ENCODE measurements around the gene TCF3.

Gene TCF3

GRCh38 chr19:1629256-1629808, 23.1 kb downstream of the TCF3 start:
- DNase-seq = no peak

GRCh38 chr19:1627194-1627593, 25.2 kb downstream of the TCF3 start:
- DNase-seq = no peak

- no peak for DNase-seq
These were observed 25.9 kb downstream of the TCF3 start for GRCh38 chr19:1626417-1627010.

- DNase-seq = peak; percentile 55
These were observed 28.0 kb downstream of the TCF3 start for GRCh38 chr19:1624458-1624857.

- no peak for DNase-seq
These were observed 29.9 kb downstream of the TCF3 start for GRCh38 chr19:1622541-1622940.

- DNase-seq = no peak
These were observed 30.4 kb downstream of the TCF3 start for GRCh38 chr19:1622007-1622406.

- DNase-seq = no peak
These were observed 30.8 kb downstream of the TCF3 start for GRCh38 chr19:1621574-1621973.

GRCh38 chr19:1621021-1621420, 31.4 kb downstream of the TCF3 start:
- DNase-seq = no peak

GRCh38 chr19:1620502-1620901, 31.9 kb downstream of the TCF3 start:
- no peak for DNase-seq

- no peak for DNase-seq
These were observed 32.7 kb downstream of the TCF3 start for GRCh38 chr19:1619703-1620102.

GRCh38 chr19:1619094-1619439, 33.3 kb downstream of the TCF3 start:
- no peak for DNase-seq

- DNase-seq = peak; percentile 29
These were observed 34.0 kb downstream of the TCF3 start for GRCh38 chr19:1618157-1619093.

- no peak for DNase-seq
These were observed 35.5 kb downstream of the TCF3 start for GRCh38 chr19:1616875-1617274.

- DNase-seq = no peak
These were observed 36.0 kb downstream of the TCF3 start for GRCh38 chr19:1616396-1616795.

GRCh38 chr19:1615156-1615765, 37.2 kb downstream of the TCF3 start:
- no peak for DNase-seq

GRCh38 chr19:1613808-1614570, 38.4 kb downstream of the TCF3 start:
- no peak for DNase-seq

GRCh38 chr19:1613146-1613545, 39.3 kb downstream of the TCF3 start:
- no peak for DNase-seq

- DNase-seq = no peak
These were observed 40.0 kb downstream of the TCF3 start for GRCh38 chr19:1612114-1613086.

- no peak for DNase-seq
These were observed 41.1 kb downstream of the TCF3 start for GRCh38 chr19:1611353-1611752.

- no peak for DNase-seq
These were observed 41.8 kb downstream of the TCF3 start for GRCh38 chr19:1610579-1610978.

- no peak for DNase-seq
These were observed 42.5 kb downstream of the TCF3 start for GRCh38 chr19:1609680-1610474.

All from CD4-positive, alpha-beta T cell treated with Interleukin-15 for 1 hour (primary cell).